SU-DHL-6 (cell line): ENCODE measurements around the gene SNX10.

Source experiments
- H2AFZ ChIP-seq: fragments of 200-600 bp; sonication (generic); 2 replicates; pipeline ENCODE4 v1.6.1; 2014; ENCODE audit warnings: low read depth, mild to moderate bottlenecking, moderate library complexity, mixed read lengths, antibody characterized with exemption, low read length; ENCODE audit not compliant: severe bottlenecking
- H3F3A ChIP-seq: fragments of 200-600 bp; shearing (Covaris generic); 2 replicates; pipeline ENCODE4 v1.6.0; 2016; ENCODE audit warnings: antibody characterized with exemption, mild to moderate bottlenecking; ENCODE audit not compliant: insufficient read depth
- H3K27ac ChIP-seq: fragments of 200-600 bp; sonication (generic); 2 replicates; pipeline ENCODE4 v1.5.1; 2016; ENCODE audit warnings: low read depth, mild to moderate bottlenecking, low read length, moderate library complexity, mixed read lengths
- H3K27me3 ChIP-seq: fragments of 200-600 bp; sonication (generic), shearing (Covaris generic); 2 replicates; pipeline ENCODE4 v1.6.0; 2014; ENCODE audit warnings: mild to moderate bottlenecking, low read length
- H3K36me3 ChIP-seq: fragments of 200-600 bp; sonication (generic); 2 replicates; pipeline ENCODE4 v1.6.1; 2014; ENCODE audit warnings: mild to moderate bottlenecking, low read length, mixed read lengths
- H3K4me2 ChIP-seq: fragments of 300-600, 200-600 bp; shearing (Covaris generic), sonication (generic); 2 replicates; pipeline ENCODE4 v1.6.0; 2014; ENCODE audit warnings: low read length, low read depth, mild to moderate bottlenecking; ENCODE audit not compliant: poor library complexity, severe bottlenecking
- H3K4me3 ChIP-seq: fragments of 200-600 bp; sonication (generic); 2 replicates; pipeline ENCODE4 v1.5.1; 2014; ENCODE audit warnings: antibody characterized with exemption, low read length, mild to moderate bottlenecking, mixed read lengths; ENCODE audit not compliant: insufficient read depth, poor library complexity, severe bottlenecking
- H3K79me2 ChIP-seq: fragments of 200-600 bp; sonication (generic); 2 replicates; pipeline ENCODE4 v1.6.1; 2014; ENCODE audit warnings: mild to moderate bottlenecking, low read length, moderate library complexity; ENCODE audit not compliant: insufficient read depth
- H3K9ac ChIP-seq: fragments of 200-600 bp; sonication (generic); 2 replicates; pipeline ENCODE4 v1.7.0; 2014; ENCODE audit warnings: mild to moderate bottlenecking, low read length
- H3K9me2 ChIP-seq: fragments of 200-600 bp; sonication (generic); replicated peaks from 2 replicates; pipeline ENCODE4 v1.6.1; 2014; ENCODE audit warnings: low read length; ENCODE audit not compliant: insufficient read depth
- H3K9me3 ChIP-seq: fragments of 200-600 bp; sonication (generic); 2 replicates; pipeline ENCODE4 v1.6.1; 2014; ENCODE audit warnings: low read length, mixed read lengths; ENCODE audit not compliant: insufficient read depth
- H4K20me1 ChIP-seq: fragments of 200-600 bp; sonication (generic); 2 replicates; pipeline ENCODE4 v1.6.1; 2014; ENCODE audit warnings: low read depth, mild to moderate bottlenecking, antibody characterized with exemption, low read length, moderate library complexity, mixed read lengths
- CTCF ChIP-seq: fragments of 200-600 bp; sonication (generic); IDR thresholded peaks from one replicate; pipeline ENCODE4 v1.5.1; 2017; ENCODE audit warnings: antibody characterized with exemption, mild to moderate bottlenecking, low read length, moderate library complexity; ENCODE audit not compliant: insufficient read depth, poor library complexity, severe bottlenecking
- EZH2phosphoT487 ChIP-seq: fragments of 200-600 bp; sonication (generic), shearing (Covaris generic); conservative IDR thresholded peaks from 2 replicates; pipeline ENCODE4 v1.6.1; 2018; ENCODE audit warnings: mild to moderate bottlenecking, antibody characterized with exemption, low read length, moderate library complexity, mixed read lengths

SNX10 gene

DNA sequence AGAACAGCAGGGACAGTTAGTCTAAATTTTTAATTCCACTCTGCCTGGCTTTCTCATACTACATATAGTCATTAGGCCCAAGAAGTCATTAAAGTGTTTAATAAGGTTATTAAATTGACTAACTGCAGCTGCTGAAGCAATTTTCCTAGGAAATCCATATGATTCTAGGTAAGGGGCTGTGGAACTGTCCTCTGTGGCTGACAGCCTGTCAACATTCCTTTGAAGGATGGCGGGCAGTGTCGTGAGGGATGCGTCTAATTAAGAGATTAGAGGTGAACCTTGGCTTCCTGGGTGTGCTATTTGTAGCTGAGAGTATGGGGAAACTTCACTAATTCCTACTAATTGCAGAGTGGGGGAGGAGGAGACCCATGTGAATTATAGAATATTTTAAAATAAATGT, 64.6 kb downstream of the SNX10 start:
- peaks cover 16% of the 10 kb centered on the region for H3K36me3 ChIP-seq
- H3K9ac ChIP-seq: no peak overlapping the region
- H3K4me2 ChIP-seq: no peak overlapping the region
- H4K20me1 ChIP-seq: no peaks in the 10 kb centered on the region
- H3K79me2 ChIP-seq: no peaks in the 10 kb centered on the region
- H3K9me3 ChIP-seq: no peaks in the 10 kb centered on the region
- H3K27me3 ChIP-seq: no peaks in the 10 kb centered on the region
- no peaks in the 10 kb centered on the region for H3K9me2 ChIP-seq
- TF ChIP-seq CTCF: no peak
- no peak for TF ChIP-seq EZH2phosphoT487
- H2AFZ ChIP-seq: no peak overlapping the region
- no peak overlapping the region for H3K27ac ChIP-seq
- H3F3A ChIP-seq: peaks cover 20% of the 10 kb centered on the region
- H3K4me3 ChIP-seq: no peak overlapping the region

- H3K9me3 ChIP-seq: no peaks in the 10 kb centered on the region
- H3K27ac ChIP-seq: no peak overlapping the region
- no peak for TF ChIP-seq CTCF
- no peaks in the 10 kb centered on the region for H3K9me2 ChIP-seq
- peaks cover 25% of the 10 kb centered on the region for H3F3A ChIP-seq
- H3K4me2 ChIP-seq: no peak overlapping the region
- H3K79me2 ChIP-seq: no peaks in the 10 kb centered on the region
- H3K36me3 ChIP-seq: peaks cover 12% of the 10 kb centered on the region
- H3K9ac ChIP-seq: no peak overlapping the region
- H2AFZ ChIP-seq: no peak overlapping the region
- H4K20me1 ChIP-seq: no peaks in the 10 kb centered on the region
- no peak overlapping the region for H3K4me3 ChIP-seq
- no peaks in the 10 kb centered on the region for H3K27me3 ChIP-seq
Observed at GRCh38 chr7:26356929-26357798, 65.5 kb downstream of the SNX10 start.

GRCh38 chr7:26357799-26358151, 66.1 kb downstream of the SNX10 start:
- Histone ChIP-seq H3K36me3 (peaks cover 7% of the 10 kb centered on the region), H3K79me2 (no peaks in the 10 kb centered on the region), H3K27me3 (no peaks in the 10 kb centered on the region), H3K4me3 (no peak overlapping the region), H2AFZ (no peak overlapping the region), H3K4me2 (no peak overlapping the region), H3K27ac (no peak overlapping the region), H3K9me3 (no peaks in the 10 kb centered on the region), H4K20me1 (no peaks in the 10 kb centered on the region), H3K9me2 (no peaks in the 10 kb centered on the region), H3F3A (peaks cover 28% of the 10 kb centered on the region), H3K9ac (no peak overlapping the region)
- TF ChIP-seq CTCF (no peak), EZH2phosphoT487 (no peak)
